ENCODE measurements around the gene RINT1. TPM values are rescaled to one million over a fixed set of nuclear protein-coding genes. Genes with fewer than 3 reads are reported as not detected.

RINT1 gene
- total RNA-seq, 1 donor = 18.1 TPM

DNA sequence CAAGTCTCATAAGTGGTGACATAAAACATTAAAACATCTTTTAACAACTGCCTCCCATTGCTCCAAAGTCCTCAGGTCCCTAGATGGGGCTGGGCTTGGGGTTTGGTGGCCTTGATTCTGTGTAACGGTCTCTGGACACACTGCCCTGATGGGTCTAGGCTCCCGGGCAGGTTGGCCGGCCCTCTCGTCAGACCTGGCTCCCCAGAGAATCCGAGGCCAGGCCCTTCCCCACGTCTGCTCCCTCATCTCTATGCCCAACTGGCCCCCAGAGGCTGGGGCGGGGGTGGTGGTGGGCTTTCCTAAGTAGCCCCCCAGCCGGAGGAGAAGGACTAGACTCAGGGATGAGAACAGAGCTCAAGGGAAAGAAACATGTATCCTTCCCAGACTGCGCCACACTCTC, 80.8 kb downstream of the RINT1 start:
- TF ChIP-seq, protein P1, sequence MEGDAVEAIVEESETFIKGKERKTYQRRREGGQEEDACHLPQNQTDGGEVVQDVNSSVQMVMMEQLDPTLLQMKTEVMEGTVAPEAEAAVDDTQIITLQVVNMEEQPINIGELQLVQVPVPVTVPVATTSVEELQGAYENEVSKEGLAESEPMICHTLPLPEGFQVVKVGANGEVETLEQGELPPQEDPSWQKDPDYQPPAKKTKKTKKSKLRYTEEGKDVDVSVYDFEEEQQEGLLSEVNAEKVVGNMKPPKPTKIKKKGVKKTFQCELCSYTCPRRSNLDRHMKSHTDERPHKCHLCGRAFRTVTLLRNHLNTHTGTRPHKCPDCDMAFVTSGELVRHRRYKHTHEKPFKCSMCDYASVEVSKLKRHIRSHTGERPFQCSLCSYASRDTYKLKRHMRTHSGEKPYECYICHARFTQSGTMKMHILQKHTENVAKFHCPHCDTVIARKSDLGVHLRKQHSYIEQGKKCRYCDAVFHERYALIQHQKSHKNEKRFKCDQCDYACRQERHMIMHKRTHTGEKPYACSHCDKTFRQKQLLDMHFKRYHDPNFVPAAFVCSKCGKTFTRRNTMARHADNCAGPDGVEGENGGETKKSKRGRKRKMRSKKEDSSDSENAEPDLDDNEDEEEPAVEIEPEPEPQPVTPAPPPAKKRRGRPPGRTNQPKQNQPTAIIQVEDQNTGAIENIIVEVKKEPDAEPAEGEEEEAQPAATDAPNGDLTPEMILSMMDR (IDR thresholded peaks at IDR 0.05; ENCODE audit: insufficient read depth, low read length) = no peak
- no peak overlapping the region for H3K4me3 ChIP-seq (ENCODE audit: low read depth, low read length)
- DNase-seq (ENCODE audit: low read depth) = no peak

DNA sequence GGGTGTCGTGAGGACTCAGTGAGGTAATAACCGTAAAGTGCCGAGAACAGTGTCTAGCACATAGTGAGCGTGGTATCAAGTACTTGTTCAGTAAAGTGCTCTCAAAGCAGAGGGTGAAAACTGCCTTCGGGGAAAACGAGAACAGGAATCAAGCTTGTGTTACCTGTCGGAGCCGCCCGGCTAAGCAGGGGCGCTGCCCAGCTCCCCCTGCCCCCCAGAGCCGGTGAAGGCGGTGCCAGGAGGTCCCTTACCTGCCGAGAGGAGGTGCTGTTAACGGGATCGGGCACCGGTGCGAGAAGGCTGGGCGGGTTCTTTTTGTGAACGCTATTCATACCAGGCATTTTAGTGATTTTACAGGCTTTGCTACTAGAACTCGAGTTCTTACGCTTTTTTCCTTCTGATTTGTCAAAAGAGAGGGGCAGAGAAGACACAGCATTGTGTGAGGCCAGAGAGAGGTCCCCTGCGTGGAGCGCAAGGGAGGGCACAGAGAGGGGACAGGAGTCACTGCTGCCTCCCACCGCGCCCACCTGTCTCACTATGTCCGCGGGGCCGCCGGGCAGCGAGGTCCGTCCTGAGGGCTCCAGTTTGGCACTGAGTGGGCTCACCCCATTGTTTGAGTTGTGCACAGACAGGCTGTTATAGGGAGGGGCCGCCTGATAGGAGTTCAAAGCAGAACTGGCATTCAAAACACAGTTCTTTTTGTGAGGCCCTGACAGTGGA, 81.8 kb downstream of the RINT1 start:
- TF ChIP-seq, protein P1 (IDR thresholded peaks at IDR 0.05; ENCODE audit: insufficient read depth, low read length) = no peak
- no peak overlapping the region for H3K4me3 ChIP-seq (ENCODE audit: low read depth, low read length)
- no peak for DNase-seq (ENCODE audit: low read depth)

DNA sequence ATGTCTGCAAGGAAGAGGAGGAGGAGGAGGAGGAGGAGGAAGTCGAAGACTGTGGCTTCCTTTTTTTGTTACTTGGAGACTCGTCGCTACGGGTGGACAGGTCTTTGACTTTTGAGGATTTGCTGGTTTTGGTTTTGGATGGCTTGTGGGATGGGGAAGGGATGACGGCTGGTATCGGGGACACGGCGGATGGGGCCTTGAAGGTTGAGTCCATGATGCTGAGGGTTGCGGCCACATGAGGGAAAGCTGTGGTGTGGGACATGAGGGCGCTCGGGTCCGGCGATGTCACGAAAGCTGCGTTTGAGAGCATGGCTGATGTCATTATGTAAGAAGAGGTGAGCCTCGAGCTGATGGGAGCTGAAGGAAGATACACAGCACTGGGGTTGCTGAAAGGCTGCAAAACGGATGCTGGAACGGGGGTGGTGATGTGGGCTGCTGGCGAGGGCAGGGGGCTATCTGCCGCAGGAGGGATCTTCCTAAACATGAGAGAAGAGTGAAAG, 82.4 kb downstream of the RINT1 start:
- TF ChIP-seq, protein P1 (IDR thresholded peaks at IDR 0.05; ENCODE audit: insufficient read depth, low read length) = no peak
- DNase-seq (ENCODE audit: low read depth) = no peak
- no peak overlapping the region for H3K4me3 ChIP-seq (ENCODE audit: low read depth, low read length)

Other genes with a start within 250 kb of the RINT1 start
- 45.0 and 50.8 TPM in 2 replicates for gene SRPK2, start 143.3 kb upstream of the RINT1 start, total RNA-seq (ENCODE audit: low replicate concordance)
- gene PUS7, start 9.9 kb upstream of the RINT1 start, total RNA-seq (ENCODE audit: low replicate concordance) = 5.8 and 22.8 TPM in 2 replicates
- gene EFCAB10, start 49.3 kb downstream of the RINT1 start, total RNA-seq (ENCODE audit: low replicate concordance) = not detected in 2 replicates